ENCODE data around the gene SYT1. TPM values are rescaled to one million over a fixed set of nuclear protein-coding genes. Genes with fewer than 3 reads are reported as not detected.

The SYT1 gene
- total and polyA plus RNA-seq, 9 donors: 0.45 to 18.3 (median 9.7) TPM

DNA sequence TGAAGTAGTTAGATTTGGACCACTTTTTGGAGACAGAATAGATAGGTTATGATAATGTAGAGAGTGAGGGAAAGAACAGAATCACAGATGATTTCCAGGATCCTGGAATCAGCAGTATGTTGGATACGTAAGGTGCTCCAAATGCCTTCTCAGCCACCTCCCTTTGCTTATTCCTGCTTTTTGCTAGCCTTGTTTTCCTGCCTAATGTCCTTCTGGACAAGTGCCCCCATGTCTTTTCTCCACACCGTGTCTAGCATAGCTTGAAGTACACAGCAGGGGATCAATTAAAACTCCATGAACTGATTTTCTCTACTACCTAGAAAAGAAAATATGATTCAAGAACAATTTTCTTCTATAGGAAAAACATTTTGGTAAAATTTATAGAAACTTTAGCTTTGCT lies 144.0 kb downstream of the SYT1 start:
- H3K27me3 ChIP-seq: no peaks in the 10 kb centered on the region
- 92 to 98% (median 95%) methylated on average over 2 of the region's 2 CpGs for WGBS, 3 donors
- no peak for DNase-seq
- H3K36me3 ChIP-seq: no peaks in the 10 kb centered on the region
- H3K4me1 ChIP-seq (ENCODE audit: insufficient read depth): no peaks in the 10 kb centered on the region
- intact Hi-C loops (cut with DNase I): no loop called here
- no peak overlapping the region for H3K4me3 ChIP-seq
- no peaks in the 10 kb centered on the region for H3K9me3 ChIP-seq
- no peak for TF ChIP-seq EP300 (IDR thresholded peaks at IDR 0.05)
- no peak for TF ChIP-seq POLR2A (IDR thresholded peaks at IDR 0.05)
- no peak for TF ChIP-seq CTCF (IDR thresholded peaks at IDR 0.05)
- H3K27ac ChIP-seq: no peak overlapping the region

- H3K4me3 ChIP-seq: no peak overlapping the region
- no peaks in the 10 kb centered on the region for H3K9me3 ChIP-seq
- no peaks in the 10 kb centered on the region for H3K4me1 ChIP-seq (ENCODE audit: insufficient read depth)
- H3K36me3 ChIP-seq: no peaks in the 10 kb centered on the region
- no peak overlapping the region for H3K27ac ChIP-seq
- no peak for DNase-seq
- 72 to 97% (median 91%) methylated on average over 3 of the region's 3 CpGs for WGBS, 3 donors
- intact Hi-C loops (cut with DNase I): no loop called here
- no peak for TF ChIP-seq EP300 (IDR thresholded peaks at IDR 0.05)
- no peak for TF ChIP-seq CTCF (IDR thresholded peaks at IDR 0.05)
- TF ChIP-seq POLR2A (IDR thresholded peaks at IDR 0.05): no peak
- no peaks in the 10 kb centered on the region for H3K27me3 ChIP-seq
These were observed 148.1 kb downstream of the SYT1 start for GRCh38 chr12:79012636-79013035.

DNA sequence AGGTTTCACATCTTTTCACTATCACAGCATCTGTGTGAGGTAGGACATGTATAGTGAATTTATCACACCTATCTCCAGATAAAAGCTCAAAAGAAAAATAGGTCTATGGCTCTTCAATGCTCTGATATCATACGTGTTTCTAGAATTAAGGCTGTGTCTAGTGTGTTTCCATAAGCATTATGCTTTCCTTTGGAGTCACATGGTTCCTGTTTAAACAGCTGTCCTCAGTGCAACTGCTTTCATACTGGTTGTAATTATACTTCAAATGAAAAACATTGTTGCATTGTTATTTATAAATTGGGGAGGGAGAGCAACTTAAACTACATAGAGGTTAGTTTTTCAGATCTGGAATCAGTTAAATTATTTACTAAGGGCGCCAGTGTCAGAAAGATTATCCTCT lies 151.6 kb downstream of the SYT1 start:
- TF ChIP-seq POLR2A (IDR thresholded peaks at IDR 0.05) (no peak), CTCF (IDR thresholded peaks at IDR 0.05) (no peak), EP300 (IDR thresholded peaks at IDR 0.05) (no peak)
- Histone ChIP-seq H3K36me3 (no peaks in the 10 kb centered on the region), H3K27ac (no peak overlapping the region), H3K9me3 (no peaks in the 10 kb centered on the region), H3K4me1 (ENCODE audit: insufficient read depth) (no peaks in the 10 kb centered on the region), H3K4me3 (no peak overlapping the region), H3K27me3 (no peaks in the 10 kb centered on the region)
- 42 to 54% (median 47%) methylated on average over 2 of the region's 2 CpGs for WGBS, 3 donors
- DNase-seq: no peak
- intact Hi-C loops (cut with DNase I): no loop called here

GRCh38 chr12:79019672-79020071 lies 155.1 kb downstream of the SYT1 start:
- Histone ChIP-seq H3K4me3 (no peak overlapping the region), H3K27ac (no peak overlapping the region), H3K36me3 (no peaks in the 10 kb centered on the region), H3K4me1 (ENCODE audit: insufficient read depth) (no peaks in the 10 kb centered on the region), H3K27me3 (no peaks in the 10 kb centered on the region), H3K9me3 (no peaks in the 10 kb centered on the region)
- DNase-seq: no peak
- no peak for TF ChIP-seq EP300 (IDR thresholded peaks at IDR 0.05)
- TF ChIP-seq CTCF (IDR thresholded peaks at IDR 0.05): no peak
- no peak for TF ChIP-seq POLR2A (IDR thresholded peaks at IDR 0.05)
- 16 to 38% (median 29%) methylated on average over 1 of the region's 1 CpG for WGBS, 3 donors
- intact Hi-C loops (cut with DNase I): no loop called here

GRCh38 chr12:79020106-79020505 lies 155.5 kb downstream of the SYT1 start:
- intact Hi-C loops (cut with DNase I): no loop called here
- no peak for TF ChIP-seq POLR2A (IDR thresholded peaks at IDR 0.05)
- TF ChIP-seq EP300 (IDR thresholded peaks at IDR 0.05): no peak
- TF ChIP-seq CTCF (IDR thresholded peaks at IDR 0.05): no peak
- WGBS, 3 donors: 85 to 93% (median 86%) methylated on average over 1 of the region's 1 CpG
- no peaks in the 10 kb centered on the region for H3K4me1 ChIP-seq (ENCODE audit: insufficient read depth)
- H3K36me3 ChIP-seq: no peaks in the 10 kb centered on the region
- DNase-seq: no peak
- no peak overlapping the region for H3K27ac ChIP-seq
- H3K9me3 ChIP-seq: no peaks in the 10 kb centered on the region
- H3K27me3 ChIP-seq: no peaks in the 10 kb centered on the region
- H3K4me3 ChIP-seq: no peak overlapping the region
